SK-N-SH treated with all-trans-retinoic acid at 6 μM for 48 hours (cell line): ENCODE measurements around the gene PHRF1.

ENCODE experiments used
- ATAC-seq: fragments of 200-7000 bp; cut with Tn5 transposase; 3 replicates; pipeline ENCODE4 v1.9.1; 2020; ENCODE audit warnings: mild to moderate bottlenecking, moderate library complexity
- ARNTL ChIP-seq: fragments of 450-650 bp; formaldehyde crosslinking; IDR thresholded peaks from 2 replicates; pipeline ENCODE4 v1.5.0; 2020; ENCODE audit warnings: low read depth, mild to moderate bottlenecking, moderate library complexity, borderline replicate concordance
- BACH2 ChIP-seq: fragments of 250-450 bp; sonication (Bioruptor Pico); IDR thresholded peaks from 2 replicates; pipeline ENCODE4 v1.9.0; 2021; ENCODE audit warnings: mild to moderate bottlenecking, borderline replicate concordance
- CREB5 ChIP-seq: fragments of 250-450 bp; sonication (Bioruptor Pico); IDR thresholded peaks from 2 replicates; pipeline ENCODE4 v1.5.1; 2020; ENCODE audit warnings: low read depth, mild to moderate bottlenecking, moderate library complexity
- CSDC2 ChIP-seq: fragments of 250-450 bp; sonication (Bioruptor Pico); IDR thresholded peaks from 2 replicates; pipeline ENCODE4 v1.5.0; 2020; ENCODE audit warnings: mild to moderate bottlenecking, moderate library complexity
- ESRRG ChIP-seq: fragments of 250-450 bp; sonication (Bioruptor Pico); IDR thresholded peaks from 2 replicates; pipeline ENCODE4 v1.6.1; 2021; ENCODE audit warnings: mild to moderate bottlenecking
- GLIS3 ChIP-seq: fragments of 250-450 bp; sonication (Bioruptor Pico); IDR thresholded peaks from 2 replicates; pipeline ENCODE4 v1.5.0; 2020; ENCODE audit warnings: mild to moderate bottlenecking, moderate library complexity
- ISL1 ChIP-seq: fragments of 250-450 bp; sonication (Bioruptor Pico); IDR thresholded peaks from 2 replicates; pipeline ENCODE4 v2.1.2; 2022; ENCODE audit warnings: mild to moderate bottlenecking, moderate library complexity
- OSR1 ChIP-seq: fragments of 250-450 bp; sonication (Bioruptor Pico); IDR thresholded peaks from 2 replicates; pipeline ENCODE4 v1.8.0; 2022; ENCODE audit warnings: moderate library complexity, mild to moderate bottlenecking, inconsistent platforms
- PATZ1 ChIP-seq: fragments of 250-450 bp; sonication (Bioruptor Pico); IDR thresholded peaks from 2 replicates; pipeline ENCODE4 v1.8.0; 2020; ENCODE audit warnings: mild to moderate bottlenecking, moderate library complexity, borderline replicate concordance
- POU6F1 ChIP-seq: fragments of 250-450 bp; sonication (Bioruptor Pico); IDR thresholded peaks from 2 replicates; pipeline ENCODE4 v1.8.0; 2021; ENCODE audit warnings: low read depth, mild to moderate bottlenecking, moderate library complexity, borderline replicate concordance
- PPARA ChIP-seq: fragments of 250-450 bp; sonication (Bioruptor Pico); IDR thresholded peaks from 2 replicates; pipeline ENCODE4 v1.5.0; 2020; ENCODE audit warnings: mild to moderate bottlenecking, borderline replicate concordance
- RARB ChIP-seq: fragments of 250-450 bp; sonication (Bioruptor Pico); IDR thresholded peaks from 2 replicates; pipeline ENCODE4 v1.8.0; 2021; ENCODE audit warnings: mild to moderate bottlenecking, moderate library complexity
- SNAI2 ChIP-seq: fragments of 250-450 bp; sonication (Bioruptor Pico); IDR thresholded peaks from 2 replicates; pipeline ENCODE4 v1.5.0; 2020; ENCODE audit warnings: mild to moderate bottlenecking, moderate library complexity
- TCF4 ChIP-seq: fragments of 250-450 bp; sonication (Bioruptor Pico); IDR thresholded peaks from 2 replicates; pipeline ENCODE4 v1.8.0; 2021; ENCODE audit warnings: mild to moderate bottlenecking, moderate library complexity, borderline replicate concordance
- TSHZ2 ChIP-seq: fragments of 250-450 bp; sonication (Bioruptor Pico); IDR thresholded peaks from 2 replicates; pipeline ENCODE4 v1.5.0; 2020; ENCODE audit warnings: mild to moderate bottlenecking, moderate library complexity
- ZC3H10 ChIP-seq: fragments of 250-450 bp; sonication (Bioruptor Pico); IDR thresholded peaks from 2 replicates; pipeline ENCODE4 v1.5.1; 2021; ENCODE audit warnings: mild to moderate bottlenecking, moderate library complexity
- ZNF565 ChIP-seq: fragments of 450-650 bp; formaldehyde crosslinking; conservative IDR thresholded peaks from 2 replicates; pipeline ENCODE4 v1.5.0; 2020; ENCODE audit warnings: low read depth, mild to moderate bottlenecking, moderate library complexity
- ZNF70 ChIP-seq: fragments of 450-650 bp; formaldehyde crosslinking; IDR thresholded peaks from 2 replicates; pipeline ENCODE4 v1.5.0; 2020; ENCODE audit warnings: mild to moderate bottlenecking, moderate library complexity

The PHRF1 gene

DNA sequence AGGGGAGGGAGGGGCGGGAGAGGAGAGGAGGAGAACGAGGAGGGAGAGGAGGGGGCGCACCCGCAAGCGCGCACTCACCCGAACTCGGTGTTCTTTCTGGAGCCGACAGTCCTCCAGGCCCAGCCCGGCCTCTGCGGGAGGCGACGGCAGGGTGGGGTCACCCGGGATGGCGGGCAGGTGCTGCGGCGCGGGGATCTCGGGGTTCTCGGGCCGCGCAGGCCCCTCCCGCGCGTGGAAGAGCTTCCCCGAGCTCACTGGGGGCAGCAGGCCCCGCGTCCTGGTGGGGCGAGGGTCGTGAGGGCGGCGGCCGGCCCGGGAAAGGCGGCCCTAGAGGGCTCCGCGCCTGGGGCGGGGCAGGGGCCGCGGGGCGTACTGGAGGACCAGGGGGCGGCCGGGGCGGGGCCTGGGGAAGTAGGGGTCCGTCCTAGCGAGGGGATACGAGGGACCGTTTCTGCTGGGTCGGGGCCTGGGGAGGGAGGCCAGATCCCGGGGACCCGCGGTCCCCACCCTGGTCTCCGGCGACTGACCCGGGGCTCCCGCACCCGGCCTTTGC lies 21.0 kb upstream of the PHRF1 start:
- TF ChIP-seq POU6F1 (no peak), ZNF70 (CRISPR knock-in tag) (no peak)
- no peak for ATAC-seq

GRCh38 chr11:555780-556661 lies 20.2 kb upstream of the PHRF1 start:
- no peak for ATAC-seq
- TF ChIP-seq OSR1 (CRISPR knock-in tag) (no peak), TCF4 (CRISPR knock-in tag) (no peak)
- TF ChIP-seq, all 23 proteins: peak for 0

DNA sequence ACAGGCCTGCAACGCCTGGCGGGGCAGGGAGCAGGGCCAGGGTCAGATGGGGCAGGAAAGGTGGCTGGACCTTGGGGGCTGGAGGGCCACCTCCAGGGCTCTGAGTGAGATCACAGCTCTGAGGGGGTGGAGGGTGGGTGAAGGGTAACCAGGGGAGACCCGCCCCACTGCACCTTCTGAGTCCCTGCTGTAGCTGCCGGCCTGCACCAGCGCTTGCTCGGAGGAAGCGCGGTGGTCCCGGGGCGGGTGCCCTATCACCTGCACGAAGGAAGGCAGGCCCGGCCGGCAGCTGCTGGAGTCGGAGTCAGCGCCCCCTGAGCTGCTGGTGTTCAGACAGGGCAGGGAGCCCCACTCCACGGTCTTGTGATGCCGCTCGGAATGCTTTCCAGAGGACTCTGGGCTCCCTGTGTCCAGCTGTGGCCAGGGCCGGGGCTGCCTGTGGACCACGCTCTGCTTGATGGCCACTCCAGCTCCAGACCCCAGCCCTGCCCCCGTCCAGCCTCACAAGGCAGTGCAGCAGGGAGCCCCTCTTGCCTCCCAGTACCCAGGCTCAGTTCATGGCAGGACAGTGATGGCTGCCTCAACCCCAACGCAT lies 19.5 kb upstream of the PHRF1 start:
- no peak for ATAC-seq
- no peak for TF ChIP-seq TCF4 (CRISPR knock-in tag)
- TF ChIP-seq ZC3H10 (CRISPR knock-in tag) = no peak
- no peak for TF ChIP-seq CSDC2 (CRISPR knock-in tag)
- no peak for TF ChIP-seq PPARA
- TF ChIP-seq ARNTL = no peak
- no peak for TF ChIP-seq GLIS3 (CRISPR knock-in tag)
- no peak for TF ChIP-seq POU6F1
- no peak for TF ChIP-seq OSR1 (CRISPR knock-in tag)
- TF ChIP-seq CREB5 (CRISPR knock-in tag) = no peak
- TF ChIP-seq ESRRG (CRISPR knock-in tag) = no peak
- TF ChIP-seq PATZ1 = no peak
- no peak for TF ChIP-seq BACH2 (CRISPR knock-in tag)
- TF ChIP-seq TSHZ2 = no peak
- TF ChIP-seq SNAI2 = no peak
- TF ChIP-seq ZNF565 (CRISPR knock-in tag) = no peak
- no peak for TF ChIP-seq ISL1 (CRISPR knock-in tag)
- TF ChIP-seq RARB (CRISPR knock-in tag) = no peak
